H9 (cell line): ENCODE results near the gene CNIH2. TPM values are rescaled to one million over a fixed set of nuclear protein-coding genes. Genes with fewer than 3 reads are reported as not detected.
A peak's percentile ranks its signal among the peaks of the same experiment; 100 is the strongest.

Experiments
- DNase-seq: peaks from one replicate; pipeline ENCODE4 v3.0.0-alpha.2; 2017
- H2AFZ ChIP-seq: one replicate; pipeline ENCODE4 v1.6.1; 2013; ENCODE audit warnings: mild to moderate bottlenecking, low read length, control low read depth, moderate library complexity
- H2AK5ac ChIP-seq: 2 replicates; pipeline ENCODE4 v1.6.1; 2013; ENCODE audit warnings: low read length, control low read depth, mixed read lengths; ENCODE audit not compliant: insufficient read length
- H2BK120ac ChIP-seq: one replicate; pipeline ENCODE4 v1.6.1; 2013; ENCODE audit warnings: low read depth, mild to moderate bottlenecking, low read length, control low read depth, inconsistent platforms; ENCODE audit not compliant: poor library complexity, severe bottlenecking
- H2BK12ac ChIP-seq: 2 replicates; pipeline ENCODE4 v1.6.1; 2013; ENCODE audit warnings: low read length, control low read depth, mixed read lengths, low read depth; ENCODE audit not compliant: insufficient read length
- H2BK15ac ChIP-seq: 2 replicates; pipeline ENCODE4 v1.6.1; 2013; ENCODE audit warnings: low read depth, low read length, control low read depth
- H2BK20ac ChIP-seq: one replicate; pipeline ENCODE4 v1.6.1; 2013; ENCODE audit warnings: low read depth, mild to moderate bottlenecking, low read length, control low read depth, inconsistent platforms; ENCODE audit not compliant: poor library complexity, severe bottlenecking
- H2BK5ac ChIP-seq: 2 replicates; pipeline ENCODE4 v1.6.1; 2013; ENCODE audit warnings: low read length, control low read depth, mixed read lengths; ENCODE audit not compliant: insufficient read length
- H3K14ac ChIP-seq: 2 replicates; pipeline ENCODE4 v1.6.1; 2013; ENCODE audit warnings: low read length, control low read depth; ENCODE audit not compliant: insufficient read depth
- H3K18ac ChIP-seq: 2 replicates; pipeline ENCODE4 v1.6.1; 2013; ENCODE audit warnings: low read depth, mild to moderate bottlenecking, mixed read lengths, low read length, control low read depth; ENCODE audit not compliant: insufficient read length
- H3K23ac ChIP-seq: 2 replicates; pipeline ENCODE4 v1.6.1; 2013; ENCODE audit warnings: low read length, control low read depth, mixed read lengths, low read depth; ENCODE audit not compliant: insufficient read length
- H3K23me2 ChIP-seq: 2 replicates; pipeline ENCODE4 v1.6.1; 2013; ENCODE audit warnings: low read depth, mild to moderate bottlenecking, mixed read lengths, low read length, control low read depth; ENCODE audit not compliant: insufficient read length, poor library complexity, severe bottlenecking
- H3K27ac ChIP-seq: 2 replicates; pipeline ENCODE4 v1.5.1; 2013; ENCODE audit warnings: low read length, control low read depth, mixed read lengths, low read depth; ENCODE audit not compliant: insufficient read length
- H3K27me3 ChIP-seq: 2 replicates; pipeline ENCODE4 v1.6.1; 2013; ENCODE audit warnings: low read length, control low read depth, inconsistent platforms; ENCODE audit not compliant: insufficient read depth
- H3K4ac ChIP-seq: 2 replicates; pipeline ENCODE4 v1.6.1; 2013; ENCODE audit warnings: low read depth, mild to moderate bottlenecking, control low read depth, inconsistent platforms, low read length, moderate library complexity
- H3K4me1 ChIP-seq: 2 replicates; pipeline ENCODE4 v1.6.1; 2013; ENCODE audit warnings: low read length, control low read depth, inconsistent platforms; ENCODE audit not compliant: insufficient read depth
- H3K4me2 ChIP-seq: 2 replicates; pipeline ENCODE4 v1.6.1; 2013; ENCODE audit warnings: low read length, control low read depth, mixed read lengths; ENCODE audit not compliant: insufficient read length, insufficient read depth
- H3K56ac ChIP-seq: 2 replicates; pipeline ENCODE4 v1.6.1; 2013; ENCODE audit warnings: low read depth, mild to moderate bottlenecking, mixed read lengths, low read length, control low read depth; ENCODE audit not compliant: insufficient read length
- H3K79me1 ChIP-seq: 2 replicates; pipeline ENCODE4 v1.6.1; 2013; ENCODE audit warnings: low read depth, mild to moderate bottlenecking, moderate library complexity, low read length, control low read depth, inconsistent platforms; ENCODE audit not compliant: insufficient read depth, poor library complexity, severe bottlenecking
- H3K79me2 ChIP-seq: 2 replicates; pipeline ENCODE4 v1.6.1; 2013; ENCODE audit warnings: low read length, control low read depth, inconsistent platforms; ENCODE audit not compliant: insufficient read depth
- H3K9ac ChIP-seq: 2 replicates; pipeline ENCODE4 v1.6.1; 2013; ENCODE audit warnings: low read length, control low read depth, mixed read lengths; ENCODE audit not compliant: insufficient read length; ENCODE audit errors: extremely low read depth
- H3K9me3 ChIP-seq: one replicate; pipeline ENCODE4 v1.6.1; 2013; ENCODE audit warnings: low read depth, low read length, inconsistent platforms; ENCODE audit not compliant: control insufficient read depth
- H3T11ph ChIP-seq: one replicate; pipeline ENCODE4 v1.6.1; 2013; ENCODE audit warnings: mild to moderate bottlenecking, low read length, control low read depth, inconsistent platforms
- H4K20me1 ChIP-seq: one replicate; pipeline ENCODE4 v1.6.1; 2013; ENCODE audit not compliant: control insufficient read depth, insufficient read length, insufficient read depth
- H4K5ac ChIP-seq: 2 replicates; pipeline ENCODE4 v1.6.1; 2013; ENCODE audit warnings: low read depth, mild to moderate bottlenecking, mixed read lengths, low read length, control low read depth; ENCODE audit not compliant: insufficient read length
- H4K8ac ChIP-seq: replicated peaks from 2 replicates; pipeline ENCODE4 v1.6.1; 2013; ENCODE audit warnings: low read length, control low read depth, mixed read lengths, low read depth; ENCODE audit not compliant: insufficient read length
- H4K91ac ChIP-seq: 2 replicates; pipeline ENCODE4 v1.6.1; 2013; ENCODE audit warnings: low read depth, mild to moderate bottlenecking, moderate library complexity, mixed read lengths, low read length, control low read depth; ENCODE audit not compliant: insufficient read length
- H3K27ac Mint-ChIP-seq, 3 experiments: 2 replicates in 2 of 3; 3 replicates in 1 of 3; pipeline ENCODE4 v1.8.0; 2020 to 2021; ENCODE audit warnings: mixed read lengths in 3 of 3, mild to moderate bottlenecking in 1 of 3, moderate library complexity in 1 of 3
- H3K27me3 Mint-ChIP-seq: 2 replicates; pipeline ENCODE4 v1.8.0; 2021; ENCODE audit warnings: low read depth, mild to moderate bottlenecking, moderate library complexity, mixed read lengths
- H3K36me3 Mint-ChIP-seq, 3 experiments: 2 replicates in 2 of 3; 3 replicates in 1 of 3; pipeline ENCODE4 v1.8.0; 2020 to 2021; ENCODE audit warnings: low read depth in 3 of 3, mixed read lengths in 3 of 3; ENCODE audit not compliant: insufficient read depth in 1 of 3
- H3K4me1 Mint-ChIP-seq, 2 experiments: 2 replicates each; pipeline ENCODE4 v1.8.0; 2020; ENCODE audit warnings: mixed read lengths in 2 of 2
- H3K4me3 Mint-ChIP-seq, 2 experiments: 2 replicates in 1 of 2; 3 replicates in 1 of 2; pipeline ENCODE4 v1.8.0; 2020 to 2021; ENCODE audit warnings: mild to moderate bottlenecking in 2 of 2, mixed read lengths in 2 of 2, moderate library complexity in 1 of 2
- H3K9me3 Mint-ChIP-seq, 2 experiments: 2 replicates in 1 of 2; 3 replicates in 1 of 2; pipeline ENCODE4 v1.8.0; 2020; ENCODE audit warnings: mild to moderate bottlenecking in 2 of 2, mixed read lengths in 2 of 2, moderate library complexity in 1 of 2
- WGBS: extraction: QIAGEN DNeasy Blood & Tissue Kit; methylation state at CpG from one replicate; pipeline ENCODE4 v1.1.7; 2013; ENCODE audit warnings: missing lambda C conversion rate, low lambda C conversion rate, mixed read lengths; ENCODE audit not compliant: insufficient read length; ENCODE audit errors: extremely low coverage; 5-methylcytosine and 5-hydroxymethylcytosine counted together
- total RNA-seq: library from RNA; stranded (reverse); gene quantifications from 2 replicates; pipeline ENCODE4 v1.2.1, GENCODE V29; 2021
- TF ChIP-seq, protein P1 (sequence below): fragments of 200-600 bp; sonication (generic); conservative IDR thresholded peaks from 3 replicates; pipeline ENCODE4 v1.8.0; 2021; ENCODE audit warnings: antibody characterized with exemption, mild to moderate bottlenecking

CNIH2 gene
- total RNA-seq, 1 experiment from 2014 or later = 12.0 TPM

GRCh38 chr11:66243782-66244535 lies 34.0 kb upstream of the CNIH2 start:
- Histone ChIP-seq H3K9me3 (no peaks in the 10 kb centered on the region), H3K79me2 (no peaks in the 10 kb centered on the region), H2BK20ac (no peak overlapping the region), H3K14ac (no peak overlapping the region), H3K27me3 (no peaks in the 10 kb centered on the region), H3K18ac (no peak overlapping the region), H2BK120ac (no peak overlapping the region), H4K8ac (no peak overlapping the region), H3K4me1 (no peaks in the 10 kb centered on the region), H3T11ph (no peak overlapping the region), H3K4me2 (no peak overlapping the region), H3K27ac (no peak overlapping the region), H2BK15ac (no peak overlapping the region), H2AK5ac (no peak overlapping the region), H2AFZ (no peak overlapping the region), H3K56ac (no peak overlapping the region), H3K23ac (no peak overlapping the region), H4K5ac (no peak overlapping the region), H4K20me1 (no peaks in the 10 kb centered on the region), H2BK5ac (no peak overlapping the region), H3K9ac (no peak overlapping the region), H4K91ac (no peak overlapping the region), H3K79me1 (no peaks in the 10 kb centered on the region), H2BK12ac (no peak overlapping the region), H3K23me2 (no peaks in the 10 kb centered on the region), H3K4ac (no peak overlapping the region)
- TF ChIP-seq, protein P1, sequence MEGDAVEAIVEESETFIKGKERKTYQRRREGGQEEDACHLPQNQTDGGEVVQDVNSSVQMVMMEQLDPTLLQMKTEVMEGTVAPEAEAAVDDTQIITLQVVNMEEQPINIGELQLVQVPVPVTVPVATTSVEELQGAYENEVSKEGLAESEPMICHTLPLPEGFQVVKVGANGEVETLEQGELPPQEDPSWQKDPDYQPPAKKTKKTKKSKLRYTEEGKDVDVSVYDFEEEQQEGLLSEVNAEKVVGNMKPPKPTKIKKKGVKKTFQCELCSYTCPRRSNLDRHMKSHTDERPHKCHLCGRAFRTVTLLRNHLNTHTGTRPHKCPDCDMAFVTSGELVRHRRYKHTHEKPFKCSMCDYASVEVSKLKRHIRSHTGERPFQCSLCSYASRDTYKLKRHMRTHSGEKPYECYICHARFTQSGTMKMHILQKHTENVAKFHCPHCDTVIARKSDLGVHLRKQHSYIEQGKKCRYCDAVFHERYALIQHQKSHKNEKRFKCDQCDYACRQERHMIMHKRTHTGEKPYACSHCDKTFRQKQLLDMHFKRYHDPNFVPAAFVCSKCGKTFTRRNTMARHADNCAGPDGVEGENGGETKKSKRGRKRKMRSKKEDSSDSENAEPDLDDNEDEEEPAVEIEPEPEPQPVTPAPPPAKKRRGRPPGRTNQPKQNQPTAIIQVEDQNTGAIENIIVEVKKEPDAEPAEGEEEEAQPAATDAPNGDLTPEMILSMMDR = no peak
- H3K36me3 Mint-ChIP-seq = peaks cover 0 to 2% (median 0%) of the 10 kb centered on the region in 3 experiments; a peak in 1 of 7 replicates
- no peak overlapping the region for H3K4me3 Mint-ChIP-seq
- H3K27ac Mint-ChIP-seq = peak overlapping the region in 2 of 3 experiments; percentile 63 to 64; a peak in 4 of 7 replicates
- WGBS = no CpG with 5 or more reads among the region's 13 CpGs
- DNase-seq = no peak
- H3K4me1 Mint-ChIP-seq = peaks cover 5% of the 10 kb centered on the region in 2 experiments; a peak in 3 of 4 replicates
- no peaks in the 10 kb centered on the region for H3K9me3 Mint-ChIP-seq
- H3K27me3 Mint-ChIP-seq = peaks cover 5% of the 10 kb centered on the region; the same call in 1 of the 2 replicates
